ENCODE measurements around the gene GLO1. TPM values are rescaled to one million over a fixed set of nuclear protein-coding genes. Genes with fewer than 3 reads are reported as not detected.
"Not testable (repeated sequence)": the region's sequence is repeated elsewhere in the genome, so short reads cannot be mapped to it uniquely, and the experiment has no call there.

Gene GLO1
- total RNA-seq, 2 experiments from 2014 or later: 132 to 133 TPM

GRCh38 chr6:38701551-38701950 is 1.4 kb downstream of the GLO1 start:
- Mint-ChIP-seq H3K36me3 (peaks cover 30% of the 10 kb centered on the region), H3K27me3 (peaks cover 5% of the 10 kb centered on the region), H3K27ac (no peak overlapping the region), H3K4me1 (ENCODE audit: low read depth) (peaks cover 49% of the 10 kb centered on the region), H3K9me3 (peaks cover 10% of the 10 kb centered on the region), H3K4me3 (peak overlapping the region; percentile 82)
- no peak for DNase-seq
- intact Hi-C loops (cut with micrococcal nuclease): no loop called here
- ChIA-PET POLR2A (interaction anchor here (0.6 to 1.4 kb wide), 2 partner anchors 8 to 972 kb away, joined by 3 read pairs; no protein-coding TSS in a partner anchor), CTCF (no interaction called here)

- CTCF ChIA-PET; POLR2A ChIA-PET; H3K27me3 Mint-ChIP-seq; H3K4me3 Mint-ChIP-seq; intact Hi-C loops (cut with micrococcal nuclease); H3K27ac Mint-ChIP-seq; DNase-seq: not testable (repeated sequence)
- Mint-ChIP-seq H3K36me3 (peaks cover 32% of the 10 kb centered on the region), H3K9me3 (peaks cover 10% of the 10 kb centered on the region), H3K4me1 (ENCODE audit: low read depth) (peaks cover 62% of the 10 kb centered on the region)
These were observed 3.2 kb downstream of the GLO1 start for GRCh38 chr6:38699702-38700101.

DNA sequence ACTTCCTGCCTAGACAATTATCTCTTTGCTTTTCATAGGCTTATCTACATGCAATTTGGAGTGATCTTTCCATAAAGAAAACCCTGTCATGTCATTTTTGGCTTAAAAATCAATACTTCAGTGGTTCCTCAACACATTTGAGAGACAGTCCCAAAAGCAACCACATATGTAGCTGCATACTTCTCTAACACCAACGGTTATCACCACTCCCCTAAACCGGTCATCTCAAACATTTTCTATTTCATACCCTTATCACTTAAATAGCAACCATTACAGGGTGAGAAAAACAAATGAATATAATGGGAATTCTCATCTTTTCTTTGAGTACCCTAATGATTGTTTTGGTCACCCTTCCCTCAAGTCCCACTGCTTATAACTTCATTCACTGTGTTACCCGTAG is 5.1 kb downstream of the GLO1 start:
- peak overlapping the region; percentile 26 for H3K27ac Mint-ChIP-seq
- peaks cover 60% of the 10 kb centered on the region for H3K4me1 Mint-ChIP-seq (ENCODE audit: low read depth)
- H3K36me3 Mint-ChIP-seq: peaks cover 36% of the 10 kb centered on the region
- ChIA-PET POLR2A (interaction anchor here (1.2 kb wide), 1 partner anchor 27 kb away, joined by 3 read pairs; no protein-coding TSS in a partner anchor), CTCF (no interaction called here)
- intact Hi-C loops (cut with micrococcal nuclease): loop anchor here (2.0 kb wide), 1 partner anchor 25 kb away; no protein-coding TSS in a partner anchor
- peaks cover 10% of the 10 kb centered on the region for H3K9me3 Mint-ChIP-seq
- H3K27me3 Mint-ChIP-seq: no peaks in the 10 kb centered on the region
- no peak overlapping the region for H3K4me3 Mint-ChIP-seq
- DNase-seq: no peak

GRCh38 chr6:38696345-38696744 is 6.6 kb downstream of the GLO1 start:
- Mint-ChIP-seq H3K36me3 (peaks cover 26% of the 10 kb centered on the region), H3K27ac (peak overlapping the region; percentile 42), H3K4me3 (no peak overlapping the region), H3K27me3 (no peaks in the 10 kb centered on the region), H3K9me3 (peaks cover 10% of the 10 kb centered on the region), H3K4me1 (ENCODE audit: low read depth) (peaks cover 51% of the 10 kb centered on the region)
- ChIA-PET CTCF (no interaction called here), POLR2A (interaction anchor here (0.9 kb wide), 1 partner anchor 17 kb away, joined by 4 read pairs; no protein-coding TSS in a partner anchor)
- no peak for DNase-seq
- intact Hi-C loops (cut with micrococcal nuclease): loop anchor here (2.0 kb wide), 1 partner anchor 24 kb away; no protein-coding TSS in a partner anchor

- peak overlapping the region; percentile 42 for H3K27ac Mint-ChIP-seq
- CTCF ChIA-PET: no interaction called here
- H3K4me1 Mint-ChIP-seq (ENCODE audit: low read depth): peaks cover 50% of the 10 kb centered on the region
- intact Hi-C loops (cut with micrococcal nuclease): loop anchor here (2.0 kb wide), 1 partner anchor 23 kb away; no protein-coding TSS in a partner anchor
- H3K36me3 Mint-ChIP-seq: peaks cover 23% of the 10 kb centered on the region
- DNase-seq: no peak
- POLR2A ChIA-PET: interaction anchor here (0.9 kb wide), 1 partner anchor 17 kb away, joined by 4 read pairs; no protein-coding TSS in a partner anchor
- peaks cover 10% of the 10 kb centered on the region for H3K9me3 Mint-ChIP-seq
- no peak overlapping the region for H3K4me3 Mint-ChIP-seq
- H3K27me3 Mint-ChIP-seq: no peaks in the 10 kb centered on the region
These were observed 7.0 kb downstream of the GLO1 start for GRCh38 chr6:38695933-38696332.

- DNase-seq: no peak
- no peak overlapping the region for H3K4me3 Mint-ChIP-seq
- ChIA-PET POLR2A (interaction anchor here (0.9 kb wide), 1 partner anchor 18 kb away, joined by 4 read pairs; no protein-coding TSS in a partner anchor), CTCF (no interaction called here)
- H3K9me3 Mint-ChIP-seq: peaks cover 9% of the 10 kb centered on the region
- H3K36me3 Mint-ChIP-seq: peaks cover 19% of the 10 kb centered on the region
- intact Hi-C loops (cut with micrococcal nuclease): no loop called here
- H3K27ac Mint-ChIP-seq: peak overlapping the region; percentile 36
- peaks cover 49% of the 10 kb centered on the region for H3K4me1 Mint-ChIP-seq (ENCODE audit: low read depth)
- no peaks in the 10 kb centered on the region for H3K27me3 Mint-ChIP-seq
These were observed 7.6 kb downstream of the GLO1 start for GRCh38 chr6:38695227-38695900.

GRCh38 chr6:38688579-38689087 is 14.3 kb downstream of the GLO1 start:
- CTCF ChIA-PET: no interaction called here
- H3K27ac Mint-ChIP-seq: no peak overlapping the region
- no peak overlapping the region for H3K4me3 Mint-ChIP-seq
- H3K27me3 Mint-ChIP-seq: no peaks in the 10 kb centered on the region
- H3K9me3 Mint-ChIP-seq: no peaks in the 10 kb centered on the region
- intact Hi-C loops (cut with micrococcal nuclease): no loop called here
- POLR2A ChIA-PET: no interaction called here
- H3K36me3 Mint-ChIP-seq: peaks cover 7% of the 10 kb centered on the region
- no peak for DNase-seq
- H3K4me1 Mint-ChIP-seq (ENCODE audit: low read depth): peaks cover 10% of the 10 kb centered on the region

GRCh38 chr6:38687549-38687948 is 15.4 kb downstream of the GLO1 start:
- no peaks in the 10 kb centered on the region for H3K9me3 Mint-ChIP-seq
- peaks cover 10% of the 10 kb centered on the region for H3K4me1 Mint-ChIP-seq (ENCODE audit: low read depth)
- no peak overlapping the region for H3K27ac Mint-ChIP-seq
- intact Hi-C loops (cut with micrococcal nuclease): no loop called here
- H3K36me3 Mint-ChIP-seq: peaks cover 8% of the 10 kb centered on the region
- ChIA-PET CTCF (no interaction called here), POLR2A (no interaction called here)
- no peak overlapping the region for H3K4me3 Mint-ChIP-seq
- no peaks in the 10 kb centered on the region for H3K27me3 Mint-ChIP-seq
- DNase-seq: no peak

DNA sequence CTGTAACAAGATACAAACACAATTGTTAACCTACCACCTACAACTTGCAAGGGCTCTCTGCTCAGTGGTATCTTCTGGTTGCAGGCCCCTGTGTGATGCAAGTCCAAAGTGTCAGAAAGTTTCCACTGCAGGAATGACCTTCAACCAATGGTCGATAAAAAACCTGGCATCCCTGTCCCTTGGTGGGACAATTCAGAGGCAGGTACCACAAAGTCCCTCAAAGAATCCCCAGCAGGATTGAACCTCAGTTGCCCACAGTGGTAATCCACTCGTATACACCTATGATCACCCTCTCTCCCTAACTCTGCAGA is 15.9 kb downstream of the GLO1 start:
- Mint-ChIP-seq H3K4me3 (no peak overlapping the region), H3K36me3 (peaks cover 9% of the 10 kb centered on the region), H3K27me3 (no peaks in the 10 kb centered on the region), H3K27ac (no peak overlapping the region), H3K9me3 (no peaks in the 10 kb centered on the region), H3K4me1 (ENCODE audit: low read depth) (peaks cover 10% of the 10 kb centered on the region)
- ChIA-PET CTCF (interaction anchor here (0.6 kb wide), 1 partner anchor 1079 kb away, joined by 3 read pairs; no protein-coding TSS in a partner anchor), POLR2A (no interaction called here)
- DNase-seq: no peak
- intact Hi-C loops (cut with micrococcal nuclease): no loop called here

DNA sequence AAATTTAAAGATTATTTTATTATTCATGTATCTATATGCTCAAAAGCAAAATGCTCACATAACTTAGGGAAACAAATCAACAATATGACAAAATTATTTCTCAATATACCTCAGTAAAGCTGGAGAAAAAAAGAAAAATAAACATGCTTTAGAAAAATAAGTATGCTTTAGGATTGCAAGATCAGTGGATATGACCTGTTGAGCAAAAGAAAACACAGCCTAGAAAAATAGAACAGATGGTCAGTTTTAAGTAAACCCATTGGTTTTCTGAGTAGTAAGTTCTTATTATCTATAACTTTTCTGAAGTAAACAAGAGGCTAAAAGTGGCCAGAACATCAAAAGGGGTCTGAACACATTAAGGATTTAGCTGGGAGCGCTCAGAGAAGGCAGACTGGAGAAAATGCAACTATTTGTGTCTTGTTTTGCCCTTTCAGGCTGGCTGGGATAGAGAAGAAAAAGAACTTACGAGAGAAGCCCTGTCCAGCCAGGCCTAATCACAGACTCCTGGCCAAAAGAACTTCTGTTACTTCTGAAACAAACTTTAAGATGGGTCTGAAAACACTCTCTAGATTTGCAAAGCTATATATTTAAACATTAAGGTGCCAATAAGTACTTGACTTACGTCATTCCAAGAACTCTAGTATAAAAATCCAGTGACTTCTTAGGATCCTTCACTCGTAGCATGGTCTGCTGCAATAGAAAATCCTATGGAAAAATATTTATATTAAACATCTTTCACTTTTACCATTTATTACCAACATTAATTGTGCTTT is 16.5 kb downstream of the GLO1 start:
- ChIA-PET POLR2A (no interaction called here), CTCF (interaction anchor here (0.6 to 0.8 kb wide), 2 partner anchors 117 to 1078 kb away, joined by 3 read pairs; no protein-coding TSS in a partner anchor)
- Mint-ChIP-seq H3K4me3 (no peak overlapping the region), H3K27ac (no peak overlapping the region), H3K9me3 (no peaks in the 10 kb centered on the region), H3K27me3 (no peaks in the 10 kb centered on the region), H3K4me1 (ENCODE audit: low read depth) (peaks cover 10% of the 10 kb centered on the region), H3K36me3 (peaks cover 14% of the 10 kb centered on the region)
- no peak for DNase-seq
- intact Hi-C loops (cut with micrococcal nuclease): no loop called here

DNA sequence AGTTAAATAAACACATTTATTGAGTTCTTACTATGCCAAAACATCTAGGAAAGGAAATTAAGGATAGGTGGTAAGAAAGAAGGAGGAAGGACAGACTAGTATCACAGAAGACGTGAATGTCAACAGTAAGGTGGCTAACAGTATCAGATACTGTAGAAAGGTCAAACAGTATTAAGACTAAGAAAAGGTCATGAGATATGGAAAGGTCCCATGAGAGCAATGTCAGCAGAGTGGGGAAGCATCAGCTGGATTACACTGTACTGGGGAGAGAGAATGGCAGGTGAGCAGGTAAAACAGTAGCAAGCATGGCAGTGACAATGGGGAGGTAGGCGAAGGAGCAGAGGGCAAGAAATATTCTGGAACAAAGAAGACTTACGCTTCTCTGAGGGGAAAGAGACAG is 18.0 kb downstream of the GLO1 start:
- ChIA-PET CTCF (no interaction called here), POLR2A (no interaction called here)
- DNase-seq: no peak
- no peak overlapping the region for H3K27ac Mint-ChIP-seq
- no peak overlapping the region for H3K4me3 Mint-ChIP-seq
- no peaks in the 10 kb centered on the region for H3K27me3 Mint-ChIP-seq
- intact Hi-C loops (cut with micrococcal nuclease): no loop called here
- no peaks in the 10 kb centered on the region for H3K9me3 Mint-ChIP-seq
- peaks cover 15% of the 10 kb centered on the region for H3K36me3 Mint-ChIP-seq
- peaks cover 10% of the 10 kb centered on the region for H3K4me1 Mint-ChIP-seq (ENCODE audit: low read depth)

DNA sequence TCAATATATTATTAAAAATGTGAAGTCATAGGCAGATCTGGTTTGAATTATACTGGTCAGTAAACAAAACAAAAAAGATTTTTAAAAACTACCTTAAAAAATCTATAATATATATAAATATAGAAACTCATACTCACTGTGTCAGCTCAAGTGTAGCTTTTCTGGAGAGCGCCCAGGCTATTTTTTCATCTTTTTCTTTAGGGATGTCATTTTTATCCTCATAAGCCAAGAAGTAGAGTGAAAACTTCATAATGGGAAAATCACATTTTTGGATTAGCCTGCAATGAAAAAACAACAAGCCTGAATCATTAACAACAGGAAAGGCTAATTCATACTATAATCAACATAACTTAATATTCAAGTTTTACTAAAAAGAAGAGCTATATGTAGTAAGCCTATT is 18.7 kb downstream of the GLO1 start:
- POLR2A ChIA-PET: no interaction called here
- H3K4me1 Mint-ChIP-seq (ENCODE audit: low read depth): peaks cover 7% of the 10 kb centered on the region
- H3K9me3 Mint-ChIP-seq: no peaks in the 10 kb centered on the region
- H3K27me3 Mint-ChIP-seq: no peaks in the 10 kb centered on the region
- H3K27ac Mint-ChIP-seq: no peak overlapping the region
- CTCF ChIA-PET: no interaction called here
- peaks cover 15% of the 10 kb centered on the region for H3K36me3 Mint-ChIP-seq
- no peak for DNase-seq
- intact Hi-C loops (cut with micrococcal nuclease): no loop called here
- no peak overlapping the region for H3K4me3 Mint-ChIP-seq

Data from activated CD4-positive, alpha-beta memory T cell treated with anti-CD3 and anti-CD28 coated beads for 36 hours (primary cell).